Measurements from ENCODE around the gene SYNE4. TPM values are rescaled to one million over a fixed set of nuclear protein-coding genes. Genes with fewer than 3 reads are reported as not detected.
"Not testable (repeated sequence)": the region's sequence is repeated elsewhere in the genome, so short reads cannot be mapped to it uniquely, and the experiment has no call there.

SYNE4 gene
- total RNA-seq, 1 donor from 2014 or later = 2.9 TPM

DNA sequence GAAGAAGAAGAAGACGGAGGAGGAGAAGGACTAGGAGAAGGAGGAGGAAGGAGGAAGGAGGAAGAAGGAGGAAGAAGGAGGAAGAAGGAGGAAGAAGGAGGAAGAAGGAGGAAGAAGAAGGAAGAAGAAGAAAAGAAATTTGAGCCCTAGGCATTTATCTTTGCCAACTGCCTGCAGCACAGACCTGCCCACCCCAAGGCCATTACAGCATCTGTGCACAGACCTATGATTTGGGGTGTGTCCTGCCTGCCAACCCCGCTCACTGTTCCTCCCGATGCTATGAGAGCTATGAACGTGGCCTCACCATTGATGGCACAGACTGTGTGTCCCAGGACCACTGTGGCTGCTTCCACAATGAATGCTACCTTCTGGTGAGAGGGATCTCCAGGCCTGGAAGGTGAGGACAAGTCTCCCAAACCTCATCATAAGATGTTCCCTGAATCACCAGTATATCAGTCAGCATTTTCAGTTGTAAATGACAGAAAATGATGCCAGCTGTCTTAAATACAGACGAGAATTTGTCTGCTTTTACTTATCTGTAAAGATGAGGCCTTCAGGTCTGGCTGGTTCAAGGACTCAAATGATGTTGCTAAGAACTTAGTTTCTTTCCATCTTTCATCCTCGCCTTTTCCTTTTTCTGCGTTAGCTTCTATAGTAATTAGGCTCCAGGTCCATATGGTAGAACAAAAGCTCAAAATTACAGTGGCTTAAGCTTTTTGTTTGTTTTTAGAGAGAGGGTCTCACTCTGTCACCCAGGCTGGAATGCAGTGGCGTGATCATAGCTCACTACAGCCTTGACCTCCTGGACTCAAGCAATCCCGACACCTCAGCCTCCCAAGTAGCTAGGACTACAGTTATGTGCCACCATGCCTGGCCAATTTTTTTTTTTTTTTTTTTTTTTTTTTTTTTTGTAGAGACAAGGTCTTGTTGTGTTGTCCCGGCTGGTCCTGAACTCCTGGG, 17.6 kb downstream of the SYNE4 start:
- Mint-ChIP-seq H3K4me3 (no peak overlapping the region), H3K27me3 (peaks cover 21% of the 10 kb centered on the region), H3K4me1 (peaks cover 16% of the 10 kb centered on the region), H3K36me3 (ENCODE audit: low read depth) (peaks cover 3% of the 10 kb centered on the region), H3K9me3 (no peaks in the 10 kb centered on the region), H3K27ac (no peak overlapping the region)
- intact Hi-C loops (cut with micrococcal nuclease) = no loop called here
- DNase-seq = no peak

DNA sequence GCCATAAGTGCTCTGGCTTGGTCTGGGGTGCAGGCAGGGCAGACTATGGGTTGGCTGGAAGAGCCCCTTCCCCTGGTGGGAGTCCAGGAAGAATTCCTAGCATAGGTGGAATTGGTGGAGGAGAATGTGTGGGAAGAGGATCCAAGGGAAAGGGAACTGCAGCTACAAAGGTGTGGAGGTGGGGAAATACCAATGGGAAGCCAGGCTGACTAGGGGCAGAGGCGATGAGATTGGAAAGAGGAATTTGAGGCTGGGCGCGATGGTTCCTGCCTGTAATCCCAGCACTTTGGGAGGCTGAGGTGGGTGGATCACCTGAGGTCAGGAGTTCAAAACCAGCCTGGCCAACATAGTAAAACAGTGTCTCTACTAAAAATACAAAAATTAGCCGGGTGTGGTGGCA, 18.5 kb downstream of the SYNE4 start:
- Mint-ChIP-seq H3K4me1 (peaks cover 11% of the 10 kb centered on the region), H3K36me3 (ENCODE audit: low read depth) (no peaks in the 10 kb centered on the region), H3K27ac (no peak overlapping the region), H3K4me3 (no peak overlapping the region), H3K27me3 (peaks cover 30% of the 10 kb centered on the region), H3K9me3 (no peaks in the 10 kb centered on the region)
- intact Hi-C loops (cut with micrococcal nuclease) = no loop called here
- DNase-seq = no peak

- no peak overlapping the region for H3K27ac Mint-ChIP-seq
- intact Hi-C loops (cut with micrococcal nuclease) = no loop called here
- peaks cover 5% of the 10 kb centered on the region for H3K4me1 Mint-ChIP-seq
- H3K27me3 Mint-ChIP-seq = peaks cover 40% of the 10 kb centered on the region
- H3K9me3 Mint-ChIP-seq = no peaks in the 10 kb centered on the region
- H3K4me3 Mint-ChIP-seq = no peak overlapping the region
- H3K36me3 Mint-ChIP-seq (ENCODE audit: low read depth) = no peaks in the 10 kb centered on the region
- no peak for DNase-seq
Observed at GRCh38 chr19:35988824-35989223, 19.8 kb downstream of the SYNE4 start.

- intact Hi-C loops (cut with micrococcal nuclease) = no loop called here
- peaks cover 42% of the 10 kb centered on the region for H3K27me3 Mint-ChIP-seq
- no peak for DNase-seq
Observed at GRCh38 chr19:35987571-35987896, 21.1 kb downstream of the SYNE4 start.

DNA sequence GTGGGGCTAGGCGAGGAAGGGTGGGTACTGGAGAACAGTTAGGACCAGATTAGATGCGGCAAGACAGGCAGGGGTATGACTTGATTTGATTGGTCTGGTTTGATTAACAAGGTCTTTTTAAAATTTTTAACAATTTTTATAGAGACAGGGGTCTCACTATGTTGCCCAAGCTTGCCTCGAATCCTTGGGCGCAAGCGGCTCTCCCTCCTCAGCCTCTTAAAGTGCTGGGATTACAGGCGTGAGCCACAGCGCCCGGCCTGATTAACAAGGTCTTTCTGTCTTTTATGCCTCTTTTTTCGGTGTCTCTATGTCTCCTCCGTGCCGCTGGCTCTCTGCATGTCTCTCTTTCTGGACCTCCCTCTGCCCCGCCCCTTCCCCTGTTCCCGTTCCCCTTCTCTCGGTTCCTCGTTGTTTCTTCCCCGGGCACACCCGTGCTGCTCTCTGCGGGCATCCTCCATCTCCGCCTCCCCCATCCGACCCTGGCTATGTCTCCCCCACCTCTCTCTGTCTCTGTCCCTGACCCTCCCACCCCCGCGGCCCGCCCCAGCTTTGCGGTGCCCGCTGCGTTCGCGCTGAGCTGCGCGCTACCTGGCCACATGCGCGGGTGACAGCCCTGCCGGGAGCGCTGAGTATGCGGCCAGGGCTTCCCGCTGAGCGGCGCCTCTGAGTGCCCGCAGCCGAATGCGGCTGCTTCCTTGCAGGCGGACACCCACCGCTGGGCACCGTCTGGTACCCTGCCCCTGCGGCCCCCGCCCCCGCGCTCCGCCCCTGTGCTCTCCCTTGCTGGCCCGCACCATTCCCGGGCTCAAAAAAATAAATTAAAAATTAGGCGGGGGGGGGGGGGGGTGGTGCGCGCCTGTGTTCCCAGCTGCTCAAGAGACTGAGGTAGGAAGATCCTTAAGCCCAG, 21.7 kb downstream of the SYNE4 start:
- Mint-ChIP-seq H3K27me3 (peaks cover 42% of the 10 kb centered on the region), H3K36me3 (ENCODE audit: low read depth) (no peaks in the 10 kb centered on the region), H3K4me1 (peaks cover 5% of the 10 kb centered on the region), H3K4me3 (peak overlapping the region; percentile 74), H3K9me3 (no peaks in the 10 kb centered on the region), H3K27ac (no peak overlapping the region)
- DNase-seq = peak; percentile 71
- intact Hi-C loops (cut with micrococcal nuclease) = no loop called here

More at GRCh38 chr19:35987571-35987896, 21.1 kb downstream of the SYNE4 start:
- Mint-ChIP-seq H3K27ac (no peak overlapping the region), H3K36me3 (ENCODE audit: low read depth) (no peaks in the 10 kb centered on the region), H3K4me3 (peak overlapping the region; percentile 74), H3K4me1 (peaks cover 5% of the 10 kb centered on the region), H3K9me3 (no peaks in the 10 kb centered on the region)

- H3K27ac Mint-ChIP-seq = no peak overlapping the region
Observed at GRCh38 chr19:35986111-35986510, 22.5 kb downstream of the SYNE4 start.

GRCh38 chr19:35983177-35983576, 25.4 kb downstream of the SYNE4 start:
- H3K27me3 Mint-ChIP-seq = peaks cover 45% of the 10 kb centered on the region
- intact Hi-C loops (cut with micrococcal nuclease) = no loop called here
- DNase-seq = no peak
- no peak overlapping the region for H3K4me3 Mint-ChIP-seq
- H3K36me3 Mint-ChIP-seq (ENCODE audit: low read depth) = no peaks in the 10 kb centered on the region
- no peak overlapping the region for H3K27ac Mint-ChIP-seq
- H3K9me3 Mint-ChIP-seq = no peaks in the 10 kb centered on the region
- H3K4me1 Mint-ChIP-seq = peaks cover 5% of the 10 kb centered on the region

More at GRCh38 chr19:35986111-35986510, 22.5 kb downstream of the SYNE4 start:
- H3K4me3 Mint-ChIP-seq = peak overlapping the region; percentile 42
- intact Hi-C loops (cut with micrococcal nuclease) = no loop called here
- no peak for DNase-seq
- peaks cover 5% of the 10 kb centered on the region for H3K4me1 Mint-ChIP-seq
- H3K27me3 Mint-ChIP-seq = peaks cover 43% of the 10 kb centered on the region
- no peaks in the 10 kb centered on the region for H3K9me3 Mint-ChIP-seq
- H3K36me3 Mint-ChIP-seq (ENCODE audit: low read depth) = no peaks in the 10 kb centered on the region

DNA sequence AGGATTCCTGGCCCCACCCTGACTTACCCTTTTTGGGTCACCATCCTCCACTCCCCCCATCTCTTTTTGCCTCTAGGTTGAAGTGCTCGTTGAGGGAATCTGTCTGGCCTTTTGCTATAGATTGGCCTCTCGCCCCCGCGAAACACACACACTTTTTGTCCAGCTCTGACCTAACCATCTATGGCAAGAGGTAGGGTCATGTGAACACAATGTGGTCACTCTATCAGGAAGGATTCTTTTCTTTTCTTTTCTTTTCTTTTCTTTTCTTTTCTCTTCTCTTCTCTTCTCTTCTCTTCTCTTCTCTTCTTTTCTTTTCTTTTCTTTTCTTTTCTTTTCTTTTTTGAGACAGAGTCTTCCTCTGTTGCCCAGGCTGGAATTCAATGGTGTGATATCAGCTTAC, 27.6 kb downstream of the SYNE4 start:
- H3K27ac Mint-ChIP-seq; H3K9me3 Mint-ChIP-seq; H3K4me3 Mint-ChIP-seq; H3K4me1 Mint-ChIP-seq; DNase-seq; intact Hi-C loops (cut with micrococcal nuclease); H3K36me3 Mint-ChIP-seq (ENCODE audit: low read depth): not testable (repeated sequence)
- peaks cover 33% of the 10 kb centered on the region for H3K27me3 Mint-ChIP-seq

DNA sequence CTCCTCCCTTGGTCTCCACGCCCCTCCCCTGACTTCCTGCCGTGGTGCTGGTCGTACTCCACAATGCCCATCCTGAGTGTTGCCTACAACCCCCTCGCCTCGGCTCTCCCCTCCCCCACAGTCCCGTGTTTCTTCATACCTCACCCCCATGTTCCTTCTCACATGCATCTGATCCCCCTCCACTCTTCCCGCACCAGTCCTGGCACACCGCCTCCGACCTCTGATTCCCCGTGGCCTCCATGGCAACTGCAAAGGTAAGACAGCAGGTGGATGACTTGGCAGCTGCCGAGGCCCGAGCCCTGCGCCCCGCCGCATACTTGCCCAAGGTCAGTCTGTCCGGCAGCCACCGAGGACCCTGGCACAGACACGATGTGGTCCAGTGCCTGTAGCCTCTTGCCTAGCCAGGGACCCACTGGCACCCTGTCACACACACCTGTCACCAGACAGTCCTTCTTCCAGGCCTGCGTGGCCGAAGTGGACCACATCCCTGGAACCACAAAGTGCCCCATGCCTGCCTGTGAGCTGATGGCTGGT, 29.7 kb downstream of the SYNE4 start:
- Mint-ChIP-seq H3K27me3 (peaks cover 15% of the 10 kb centered on the region), H3K4me1 (no peaks in the 10 kb centered on the region)

GRCh38 chr19:35978271-35978670, 30.3 kb downstream of the SYNE4 start:
- no peak overlapping the region for H3K27ac Mint-ChIP-seq
- no peaks in the 10 kb centered on the region for H3K9me3 Mint-ChIP-seq
- H3K27me3 Mint-ChIP-seq = peaks cover 14% of the 10 kb centered on the region
- no peak for DNase-seq
- no peaks in the 10 kb centered on the region for H3K36me3 Mint-ChIP-seq (ENCODE audit: low read depth)
- intact Hi-C loops (cut with micrococcal nuclease) = no loop called here
- H3K4me3 Mint-ChIP-seq = no peak overlapping the region
- no peaks in the 10 kb centered on the region for H3K4me1 Mint-ChIP-seq

More for the DNA sequence above, 29.7 kb downstream of the SYNE4 start:
- Mint-ChIP-seq H3K27ac (no peak overlapping the region), H3K9me3 (no peaks in the 10 kb centered on the region), H3K36me3 (ENCODE audit: low read depth) (no peaks in the 10 kb centered on the region), H3K4me3 (no peak overlapping the region)
- no peak for DNase-seq
- intact Hi-C loops (cut with micrococcal nuclease) = no loop called here

DNA sequence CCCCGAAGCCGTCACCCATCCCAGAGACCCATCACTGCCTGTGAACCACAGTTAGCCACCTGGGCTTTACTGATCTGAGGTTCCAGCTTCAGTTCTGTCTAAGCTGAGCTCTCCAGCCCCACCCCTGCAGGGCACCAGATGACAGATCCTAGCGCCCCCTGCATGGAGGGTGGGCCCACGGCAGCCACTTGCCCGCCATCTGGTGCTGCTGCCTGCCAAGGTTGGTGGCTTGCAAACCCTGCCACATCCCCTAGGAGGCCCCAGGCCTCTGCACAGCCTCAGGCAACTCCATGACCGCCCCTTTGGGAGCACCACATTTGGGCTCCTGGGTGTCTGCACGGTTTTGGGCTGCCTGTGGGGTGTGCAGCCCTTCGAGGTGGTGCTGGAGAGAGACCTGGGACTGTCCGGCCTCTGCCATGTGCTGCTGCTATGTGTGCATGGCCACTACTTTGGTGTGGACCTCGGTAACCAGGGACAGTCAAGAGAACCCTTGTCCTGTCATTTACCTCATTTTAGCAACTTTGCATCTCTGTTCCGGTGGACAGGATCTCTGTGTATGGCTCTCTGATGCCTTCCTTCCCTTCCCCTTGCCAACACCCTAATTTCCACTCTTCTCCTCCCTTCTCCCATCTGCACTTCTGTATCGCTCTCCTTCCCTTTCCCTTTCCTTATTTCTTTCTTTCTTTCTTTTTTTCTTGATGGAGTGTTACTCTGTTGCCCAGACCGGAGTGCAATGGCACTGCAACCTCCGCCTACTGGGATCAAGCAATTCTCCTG, 31.0 kb downstream of the SYNE4 start:
- Mint-ChIP-seq H3K36me3 (ENCODE audit: low read depth) (no peaks in the 10 kb centered on the region), H3K27me3 (peaks cover 14% of the 10 kb centered on the region), H3K9me3 (no peaks in the 10 kb centered on the region), H3K4me1 (no peaks in the 10 kb centered on the region), H3K4me3 (no peak overlapping the region), H3K27ac (no peak overlapping the region)
- peak; percentile 67 for DNase-seq
- intact Hi-C loops (cut with micrococcal nuclease) = no loop called here

DNA sequence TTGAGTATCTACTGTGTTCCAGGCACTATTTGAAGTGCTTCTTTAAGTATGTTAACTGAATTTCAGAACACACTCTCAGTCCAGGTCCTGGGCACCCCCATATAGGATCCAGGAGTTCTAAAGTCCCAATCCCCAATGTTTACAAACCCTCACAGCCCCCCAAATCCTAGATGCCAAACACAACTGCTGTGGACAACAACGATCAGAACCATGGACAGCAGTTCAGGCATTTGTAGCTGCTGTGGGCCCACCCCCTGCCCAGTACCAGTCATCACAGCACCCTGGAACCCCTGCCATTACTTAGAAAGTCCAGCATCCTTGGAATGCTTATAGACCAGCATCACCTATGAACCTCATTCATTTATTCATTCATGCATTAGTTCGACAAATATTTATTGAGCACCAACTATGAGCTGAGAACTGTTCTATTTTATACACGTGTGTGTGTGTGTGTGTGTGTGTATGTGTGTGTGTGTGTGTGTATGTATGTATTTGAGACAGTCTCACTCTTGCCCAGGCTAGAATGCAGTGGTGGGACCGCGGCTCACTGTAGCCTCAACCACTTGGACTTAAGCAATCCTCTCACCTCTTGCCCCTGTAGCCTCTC, 32.9 kb downstream of the SYNE4 start:
- Mint-ChIP-seq H3K9me3 (no peaks in the 10 kb centered on the region), H3K4me1 (no peaks in the 10 kb centered on the region), H3K27me3 (peaks cover 10% of the 10 kb centered on the region), H3K27ac (no peak overlapping the region), H3K36me3 (ENCODE audit: low read depth) (no peaks in the 10 kb centered on the region), H3K4me3 (no peak overlapping the region)
- peak; percentile 75 for DNase-seq
- intact Hi-C loops (cut with micrococcal nuclease) = no loop called here

- no peak overlapping the region for H3K27ac Mint-ChIP-seq
- no peaks in the 10 kb centered on the region for H3K9me3 Mint-ChIP-seq
- intact Hi-C loops (cut with micrococcal nuclease) = no loop called here
- no peaks in the 10 kb centered on the region for H3K36me3 Mint-ChIP-seq (ENCODE audit: low read depth)
- DNase-seq = no peak
- peaks cover 3% of the 10 kb centered on the region for H3K27me3 Mint-ChIP-seq
- H3K4me3 Mint-ChIP-seq = no peak overlapping the region
- H3K4me1 Mint-ChIP-seq = peaks cover 5% of the 10 kb centered on the region
Observed at GRCh38 chr19:35973487-35973886, 35.1 kb downstream of the SYNE4 start.

All from activated CD4-positive, alpha-beta T cell treated with anti-CD3 and anti-CD28 coated beads, Interleukin-2, amount 10 ng/mL, durations not matched to agents 24 days and 14 days (primary cell).